Prostate gland (tissue), 2 donors: ENCODE results near the gene NPC1.

Source experiments
- POLR2A ChIP-seq: fragments of 450-650 bp; IDR thresholded peaks from one replicate; pipeline ENCODE4 v1.6.1; 2016; ENCODE audit warnings: antibody characterized with exemption, mild to moderate bottlenecking
- TF ChIP-seq, protein P1 (sequence below), 4 experiments: fragments of 200-600 bp in 2 of 4; fragments of 450-650 bp in 2 of 4; sonication (generic) in 2 of 4; IDR thresholded peaks; 1 replicate in 3 of 4; 2 replicates in 1 of 4; pipeline ENCODE4 v1.5.1; 2016 to 2019; ENCODE audit warnings: antibody characterized with exemption in 4 of 4, mild to moderate bottlenecking in 2 of 4, moderate library complexity in 2 of 4

DNA sequence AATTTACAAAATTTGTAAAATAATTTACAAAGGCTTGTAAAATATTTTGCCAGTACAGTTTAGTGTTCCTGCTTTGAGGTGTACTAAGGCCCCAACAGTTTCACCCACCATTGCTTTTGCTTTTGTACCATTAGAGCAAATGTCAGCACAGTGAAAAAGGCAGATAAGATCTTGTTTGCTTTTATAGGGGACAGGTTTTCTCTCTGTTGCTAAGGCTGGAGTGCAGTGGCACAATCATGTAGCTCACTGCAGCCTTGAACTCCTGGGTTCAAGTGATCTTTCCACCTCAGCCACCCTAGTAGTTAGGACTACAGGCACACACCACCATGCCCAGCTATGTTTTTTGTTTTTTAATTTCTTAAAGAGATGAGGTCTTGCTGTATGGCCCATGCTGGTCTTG is 19.6 kb upstream of the NPC1 start:
- no peak for TF ChIP-seq POLR2A
- TF ChIP-seq, protein P1, sequence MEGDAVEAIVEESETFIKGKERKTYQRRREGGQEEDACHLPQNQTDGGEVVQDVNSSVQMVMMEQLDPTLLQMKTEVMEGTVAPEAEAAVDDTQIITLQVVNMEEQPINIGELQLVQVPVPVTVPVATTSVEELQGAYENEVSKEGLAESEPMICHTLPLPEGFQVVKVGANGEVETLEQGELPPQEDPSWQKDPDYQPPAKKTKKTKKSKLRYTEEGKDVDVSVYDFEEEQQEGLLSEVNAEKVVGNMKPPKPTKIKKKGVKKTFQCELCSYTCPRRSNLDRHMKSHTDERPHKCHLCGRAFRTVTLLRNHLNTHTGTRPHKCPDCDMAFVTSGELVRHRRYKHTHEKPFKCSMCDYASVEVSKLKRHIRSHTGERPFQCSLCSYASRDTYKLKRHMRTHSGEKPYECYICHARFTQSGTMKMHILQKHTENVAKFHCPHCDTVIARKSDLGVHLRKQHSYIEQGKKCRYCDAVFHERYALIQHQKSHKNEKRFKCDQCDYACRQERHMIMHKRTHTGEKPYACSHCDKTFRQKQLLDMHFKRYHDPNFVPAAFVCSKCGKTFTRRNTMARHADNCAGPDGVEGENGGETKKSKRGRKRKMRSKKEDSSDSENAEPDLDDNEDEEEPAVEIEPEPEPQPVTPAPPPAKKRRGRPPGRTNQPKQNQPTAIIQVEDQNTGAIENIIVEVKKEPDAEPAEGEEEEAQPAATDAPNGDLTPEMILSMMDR (IDR thresholded peaks at IDR 0.05): no peak
